Motor neuron (in vitro differentiated cells): ENCODE measurements around the gene SHOC2. TPM values are rescaled to one million over a fixed set of nuclear protein-coding genes. Genes with fewer than 3 reads are reported as not detected.
A peak's percentile ranks its signal among the peaks of the same experiment; 100 is the strongest.

Experiments used
- ATAC-seq, 8 experiments: fragments of 200-7000 bp; cut with Tn5 transposase; replicated peaks in 6 of 8; 2 replicates each; pipeline ENCODE4 v1.8.0; 2021; ENCODE audit warnings: mild to moderate bottlenecking in 8 of 8, moderate library complexity in 8 of 8
- H3K27ac ChIP-seq, 2 donors: fragments of 250-450 bp; sonication (Bioruptor Pico); 2 replicates each; pipeline ENCODE4 v1.9.0; 2021; ENCODE audit warnings: antibody characterized with exemption in 2 of 2, mild to moderate bottlenecking in 2 of 2, moderate library complexity in 1 of 2
- H3K4me1 ChIP-seq, 2 donors: fragments of 250-450 bp; sonication (Bioruptor Pico); replicated peaks in 1 of 2; 2 replicates each; pipeline ENCODE4 v1.6.1; 2021; ENCODE audit warnings: antibody characterized with exemption in 2 of 2, mild to moderate bottlenecking in 2 of 2, moderate library complexity in 1 of 2
- H3K4me3 ChIP-seq, 5 donors: fragments of 250-450 bp; sonication (Bioruptor Pico); 2 replicates each; pipeline ENCODE4 v1.9.0; 2021; ENCODE audit warnings: antibody characterized with exemption in 5 of 5, mild to moderate bottlenecking in 5 of 5, moderate library complexity in 4 of 5
- WGBS, 10 experiments: fragments of 450-650 bp; shearing (Covaris generic); methylation state at CpG; one replicate each; pipeline ENCODE4 v1.0.0; 2022; 5-methylcytosine and 5-hydroxymethylcytosine counted together
- in situ Hi-C, 9 experiments: fragments of 400-800 bp; cut with MboI; loops; one replicate each; pipeline ENCODE4 v1.15.0; 2021; ENCODE audit warnings: low sequenced_read_pairs in 9 of 9, low pct_unique_long_range_greater_than_20kb in 2 of 9; ENCODE audit not compliant: unreplicated experiment in 9 of 9
- total RNA-seq, 8 experiments: library from RNA; unstranded; fragments of 300-600 nt; gene quantifications; 2 replicates each; pipeline versions ENCODE4 v1.2.3 to v1.2.4, GENCODE V29; 2022

The SHOC2 gene
- total RNA-seq = 10 to 100 TPM; 41.7 to 77.8 (median 55.4) TPM

- peak; percentile 37 to 56 (median 48) for ATAC-seq
- peaks cover 16 to 30% of the 10 kb centered on the region in 2 donors for H3K4me1 ChIP-seq
- WGBS, 10 experiments = 0% methylated on average over 2 of the region's 61 CpGs; no CpG with 5 or more reads in 9 of the 10 experiments
- in situ Hi-C loops = no loop called here
- peak within 1 kb of the TSS; percentile 74 to 91 (median 87) for H3K4me3 ChIP-seq
- H3K27ac ChIP-seq = peak within 1 kb of the TSS; percentile 96 to 97
Observed at GRCh38 chr10:110919349-110919931, at the start of gene SHOC2. TSS of gene SHOC2 (plus strand) at chr10:110919604. CDS start at chr10:110964359, 44,755 bp downstream.

- Histone ChIP-seq H3K27ac (peak overlapping the region; percentile 75 to 79), H3K4me1 (peaks cover 7 to 8% of the 10 kb centered on the region in 2 donors), H3K4me3 (peak overlapping the region in 3 of 5 donors; percentile 80 to 88 (median 87))
- 20 to 98% (median 63%) methylated on average over 2 to 13 of the region's 13 CpGs for WGBS, 10 experiments
- in situ Hi-C loops = no loop called here
- ATAC-seq = peak in 1 of 8 experiments; percentile 3
Observed at GRCh38 chr10:110870823-110871297, 48.5 kb upstream of the SHOC2 start.

GRCh38 chr10:110871298-110872084 lies 47.9 kb upstream of the SHOC2 start, which contains the start of gene PDCD4:
TSS of gene PDCD4 (plus strand) at chr10:110871928. CDS start at chr10:110876028, 4,100 bp downstream.
- 0 to 40% (median 11%) methylated on average over 1 to 14 of the region's 47 CpGs; no CpG with 5 or more reads in 1 of the 10 experiments for WGBS, 10 experiments

GRCh38 chr10:110872145-110872983 lies 47.0 kb upstream of the SHOC2 start:
- peak overlapping the region; percentile 86 to 88 for H3K27ac ChIP-seq
- WGBS, 10 experiments = 0 to 3% (median 0%) methylated on average over 2 to 8 of the region's 70 CpGs; no CpG with 5 or more reads in 2 of the 10 experiments
- peaks cover 7 to 8% of the 10 kb centered on the region in 2 donors for H3K4me1 ChIP-seq
- peak; percentile 60 to 77 (median 74) for ATAC-seq
- H3K4me3 ChIP-seq = peak overlapping the region; percentile 57 to 88 (median 84)
- in situ Hi-C loops = no loop called here

More at GRCh38 chr10:110871298-110872084, 47.9 kb upstream of the SHOC2 start, which contains the start of gene PDCD4:
- peaks cover 7 to 8% of the 10 kb centered on the region in 2 donors for H3K4me1 ChIP-seq
- peak within 1 kb of the TSS; percentile 57 to 88 (median 84) for H3K4me3 ChIP-seq
- peak; percentile 88 to 92 (median 89) for ATAC-seq
- in situ Hi-C loops = no loop called here
- H3K27ac ChIP-seq = peak within 1 kb of the TSS; percentile 86 to 88

- WGBS, 10 experiments = 0 to 8% (median 3%) methylated on average over 2 to 16 of the region's 16 CpGs
- Histone ChIP-seq H3K4me1 (peaks cover 7 to 8% of the 10 kb centered on the region in 2 donors), H3K27ac (peak overlapping the region; percentile 86 to 88), H3K4me3 (peak overlapping the region; percentile 57 to 88 (median 84))
- in situ Hi-C loops = no loop called here
- no peak for ATAC-seq
Observed at GRCh38 chr10:110872984-110873923, 46.1 kb upstream of the SHOC2 start.

GRCh38 chr10:110873951-110874350 lies 45.5 kb upstream of the SHOC2 start:
- 29 to 100% (median 56%) methylated on average over 1 to 2 of the region's 2 CpGs; no CpG with 5 or more reads in 1 of the 10 experiments for WGBS, 10 experiments
- no peak overlapping the region for H3K27ac ChIP-seq
- no peak for ATAC-seq

GRCh38 chr10:110876000-110876399 lies 43.4 kb upstream of the SHOC2 start:
- no peak for ATAC-seq
- Histone ChIP-seq H3K4me3 (no peak overlapping the region), H3K4me1 (peaks cover 3% of the 10 kb centered on the region in 2 donors), H3K27ac (no peak overlapping the region)
- in situ Hi-C loops = loop anchor here in 5 of 9 experiments (25.0 kb wide), 3 partner anchors 114 to 564 kb away; partner anchors contain the start of gene SMNDC1 (in 1 of the 5)
- 48 to 100% (median 86%) methylated on average over 1 to 2 of the region's 2 CpGs; no CpG with 5 or more reads in 3 of the 10 experiments for WGBS, 10 experiments

More at GRCh38 chr10:110873951-110874350, 45.5 kb upstream of the SHOC2 start:
- Histone ChIP-seq H3K4me3 (peak overlapping the region; percentile 57 to 88 (median 84)), H3K4me1 (peaks cover 7 to 8% of the 10 kb centered on the region in 2 donors)
- in situ Hi-C loops = no loop called here

- ATAC-seq = no peak
- WGBS, 10 experiments = 91 to 100% (median 100%) methylated on average over 1 of the region's 1 CpG; no CpG with 5 or more reads in 1 of the 10 experiments
- Histone ChIP-seq H3K27ac (no peak overlapping the region), H3K4me3 (no peak overlapping the region), H3K4me1 (no peaks in the 10 kb centered on the region)
- in situ Hi-C loops = loop anchor here in 5 of 9 experiments (25.0 kb wide), 3 partner anchors 114 to 564 kb away; partner anchors contain the start of gene SMNDC1 (in 1 of the 5)
Observed at GRCh38 chr10:110876788-110877187, 42.6 kb upstream of the SHOC2 start.

GRCh38 chr10:110880012-110880411 lies 39.4 kb upstream of the SHOC2 start:
- WGBS, 10 experiments = 67 to 100% (median 80%) methylated on average over 1 to 3 of the region's 3 CpGs; no CpG with 5 or more reads in 2 of the 10 experiments
- Histone ChIP-seq H3K4me3 (no peak overlapping the region), H3K4me1 (peaks cover 0 to 6% of the 10 kb centered on the region in 2 donors), H3K27ac (no peak overlapping the region)
- no peak for ATAC-seq
- in situ Hi-C loops = loop anchor here in 5 of 9 experiments (25.0 kb wide), 3 partner anchors 118 to 568 kb away; partner anchors contain the start of gene SMNDC1 (in 1 of the 5)

- in situ Hi-C loops = loop anchor here in 5 of 9 experiments (25.0 kb wide), 3 partner anchors 119 to 569 kb away; partner anchors contain the start of gene SMNDC1 (in 1 of the 5)
- peaks cover 0 to 6% of the 10 kb centered on the region in 2 donors for H3K4me1 ChIP-seq
- H3K27ac ChIP-seq = no peak overlapping the region
- ATAC-seq = no peak
- WGBS, 10 experiments = 69 to 100% (median 95%) methylated on average over 3 to 9 of the region's 9 CpGs; no CpG with 5 or more reads in 1 of the 10 experiments
- H3K4me3 ChIP-seq = no peak overlapping the region
Observed at GRCh38 chr10:110881247-110881646, 38.2 kb upstream of the SHOC2 start.

- ATAC-seq = no peak
- no peak overlapping the region for H3K27ac ChIP-seq
- WGBS, 10 experiments = 51 to 100% (median 89%) methylated on average over 2 to 4 of the region's 4 CpGs; no CpG with 5 or more reads in 2 of the 10 experiments
- in situ Hi-C loops = loop anchor here in 5 of 9 experiments (25.0 kb wide), 3 partner anchors 120 to 570 kb away; partner anchors contain the start of gene SMNDC1 (in 1 of the 5)
- no peak overlapping the region for H3K4me3 ChIP-seq
- H3K4me1 ChIP-seq = peaks cover 0 to 6% of the 10 kb centered on the region in 2 donors
Observed at GRCh38 chr10:110881905-110882304, 37.5 kb upstream of the SHOC2 start.
